Ovary (tissue), 3 donors: Measurements from ENCODE around the gene MORN3.

Source experiments
- CTCF ChIP-seq, 3 donors: fragments of 450-650 bp in 2 of 3; fragments of 200-600 bp in 1 of 3; IDR thresholded peaks; one replicate each; pipeline versions ENCODE4 v1.5.1 to v1.8.0; 2016 to 2022; ENCODE audit warnings: antibody characterized with exemption in 3 of 3, mild to moderate bottlenecking in 1 of 3
- EP300 ChIP-seq: sonication (generic); formaldehyde crosslinking; IDR thresholded peaks from one replicate; pipeline ENCODE4 v1.6.1; 2017; ENCODE audit warnings: antibody characterized with exemption
- donor health status: DM: no; HTN: no; CAD: no.

GRCh38 chr12:121611306-121611705 lies 58.1 kb downstream of the MORN3 start:
- no peak for TF ChIP-seq CTCF (IDR thresholded peaks at IDR 0.05)
- TF ChIP-seq EP300 = no peak
